HG03469 (cell line): Measurements from ENCODE around the gene SELENON.

Experiments
- ATAC-seq: cut with Tn5 transposase; IDR thresholded peaks from one replicate; pipeline ENCODE4 v1.9.1; 2021; ENCODE audit warnings: mild to moderate bottlenecking, moderate library complexity, moderate number of reproducible peaks; ENCODE audit not compliant: unreplicated experiment

SELENON gene

DNA sequence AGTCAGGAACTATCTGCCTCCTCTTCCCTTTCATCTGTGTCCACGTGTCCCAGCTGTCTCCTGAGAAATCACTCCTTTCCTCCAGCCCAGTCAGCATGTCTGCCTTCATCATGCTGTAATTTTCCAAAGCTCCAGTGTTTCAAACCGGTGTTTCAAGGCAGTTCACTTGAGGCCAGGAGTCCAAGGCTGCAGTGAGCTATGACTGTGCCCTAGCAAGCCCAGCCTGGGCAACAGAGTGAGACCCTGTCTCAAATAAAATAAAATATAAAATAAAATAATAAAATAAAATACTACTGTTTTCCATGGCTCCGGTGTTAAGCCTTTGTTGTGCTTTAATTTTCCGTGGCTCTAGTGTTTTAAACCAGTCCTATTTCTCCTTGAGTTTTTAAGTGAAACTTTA is 7.9 kb upstream of the SELENON start:
- no peak for ATAC-seq

- ATAC-seq: no peak
Measured at GRCh38 chr1:25793585-25794170, 6.3 kb upstream of the SELENON start.

DNA sequence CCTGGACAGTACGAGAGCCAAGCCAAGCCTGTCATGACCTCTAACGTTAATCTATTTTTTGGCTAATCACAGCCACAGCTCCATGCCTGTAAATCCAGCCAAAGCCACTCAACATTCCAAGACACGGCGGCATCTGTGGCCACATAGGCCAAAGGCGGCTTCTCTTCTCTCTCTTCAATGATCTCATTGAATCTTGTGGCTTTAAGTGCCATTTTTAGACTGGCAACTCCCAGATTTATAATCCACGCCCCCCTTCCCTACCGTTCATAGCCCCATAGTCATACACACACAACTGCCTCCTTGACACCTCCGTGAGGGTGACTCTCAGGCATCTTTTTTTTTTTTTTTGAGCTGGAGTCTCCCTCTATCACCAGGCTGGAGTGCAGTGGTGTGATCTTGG is 5.7 kb upstream of the SELENON start:
- no peak for ATAC-seq

DNA sequence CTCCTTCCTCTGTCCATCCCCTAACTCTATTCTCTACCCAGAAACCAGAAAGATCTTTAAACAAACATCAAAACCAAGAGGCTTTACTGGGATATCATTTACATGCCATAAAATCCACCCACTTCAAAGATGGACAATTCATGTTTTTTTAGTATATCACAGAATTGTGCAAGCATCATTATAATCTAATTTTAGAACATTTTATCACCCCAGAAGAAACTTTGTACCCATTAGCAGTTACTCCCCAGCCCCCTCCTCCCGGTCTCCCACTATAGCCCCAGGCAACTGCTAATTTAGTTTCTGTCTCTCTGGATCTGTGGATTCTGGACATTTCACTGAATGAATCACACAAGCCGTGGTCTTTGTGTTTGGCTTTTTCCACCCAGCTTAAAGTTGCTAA is 4.8 kb upstream of the SELENON start:
- ATAC-seq: no peak

DNA sequence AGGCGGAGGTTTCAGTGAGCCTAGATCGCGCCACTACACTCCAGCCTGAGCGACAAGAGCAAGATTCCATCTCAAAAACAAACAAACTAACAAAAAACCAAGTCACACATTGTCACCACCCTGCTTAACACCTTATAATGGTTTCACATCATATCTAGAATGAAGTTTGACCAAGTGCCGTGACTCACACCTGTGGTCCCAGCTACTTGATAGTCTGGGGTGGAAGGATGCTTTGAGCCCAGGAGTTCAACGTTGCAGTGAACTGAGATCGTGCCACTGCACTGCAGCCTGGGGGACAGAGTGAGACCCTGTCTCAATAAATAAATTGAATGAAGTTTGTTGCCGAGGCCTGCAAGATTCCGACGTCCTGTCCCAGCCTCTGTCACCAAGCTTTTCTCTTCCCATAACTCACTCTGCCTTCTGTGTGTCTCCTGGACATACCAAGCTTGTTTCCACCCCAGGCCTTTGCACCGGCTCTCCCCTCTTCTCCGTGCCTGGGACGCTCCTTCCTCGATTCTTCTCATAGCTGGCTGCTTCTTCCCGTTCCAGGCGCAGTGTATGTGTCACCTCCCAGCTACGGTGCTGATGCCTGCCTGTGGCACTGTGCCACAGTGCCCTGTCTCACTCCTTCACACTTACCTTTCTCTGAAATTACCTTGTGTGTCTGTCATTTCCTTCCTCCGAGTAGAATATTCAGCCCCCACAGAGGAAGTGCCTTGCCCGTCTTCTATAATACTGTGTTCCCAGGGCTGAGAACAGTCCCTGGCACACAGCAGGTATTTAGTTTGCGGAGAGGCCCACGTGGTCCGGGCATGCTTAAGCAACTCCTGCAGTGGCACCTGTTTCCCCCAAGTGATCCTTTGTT is 3.8 kb upstream of the SELENON start:
- no peak for ATAC-seq

DNA sequence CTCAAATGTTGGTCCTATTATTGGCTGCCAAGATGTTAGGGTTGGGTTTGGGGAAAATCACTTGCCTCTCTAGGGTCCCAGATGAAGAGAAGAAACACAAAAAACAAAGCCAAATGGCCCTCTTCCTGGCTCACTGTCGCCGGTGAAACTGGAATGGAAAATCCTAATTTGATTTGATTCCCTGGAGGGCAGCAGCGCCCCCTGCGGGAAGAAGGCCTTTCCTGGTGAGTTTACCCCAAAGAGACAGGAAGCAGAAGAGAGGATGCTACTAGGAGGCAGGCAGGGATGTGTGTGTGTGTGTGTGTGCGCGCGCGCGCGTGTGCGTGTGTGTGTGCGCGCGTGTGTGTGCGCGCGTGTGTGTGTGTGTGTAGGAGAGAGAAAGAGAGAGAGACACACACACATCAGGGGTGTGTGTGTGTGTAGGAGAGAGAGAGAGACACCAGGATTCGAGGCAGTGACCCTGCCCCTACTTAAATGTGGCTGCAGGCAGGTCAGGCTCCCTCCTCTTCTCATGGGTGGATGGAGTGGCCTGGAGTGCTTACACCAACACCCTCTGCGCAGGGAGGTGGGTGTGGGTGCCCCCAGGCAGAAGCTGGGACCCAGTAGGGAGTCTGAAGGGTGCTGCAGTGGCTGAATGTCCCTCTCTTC is 3.1 kb upstream of the SELENON start:
- no peak for ATAC-seq

DNA sequence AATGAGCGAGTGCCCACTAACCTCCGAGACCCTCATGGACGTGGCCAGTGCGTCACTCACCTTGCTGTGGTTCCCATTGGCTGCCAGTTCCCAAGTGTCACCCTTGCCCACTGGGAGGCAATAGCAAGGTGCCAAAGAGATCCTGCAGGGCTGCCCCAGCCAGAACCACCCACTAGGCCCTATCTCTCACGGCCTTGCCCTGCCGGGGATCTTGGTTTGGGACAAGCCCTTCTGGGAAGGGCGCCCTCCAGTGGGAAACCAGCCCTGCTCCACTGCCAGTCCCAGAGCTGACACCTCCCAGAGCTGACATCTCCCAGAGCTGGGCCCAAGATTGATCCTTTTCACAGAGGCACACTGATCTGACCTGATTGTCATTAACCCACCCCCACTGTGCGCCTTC is 2.1 kb upstream of the SELENON start:
- ATAC-seq: no peak

DNA sequence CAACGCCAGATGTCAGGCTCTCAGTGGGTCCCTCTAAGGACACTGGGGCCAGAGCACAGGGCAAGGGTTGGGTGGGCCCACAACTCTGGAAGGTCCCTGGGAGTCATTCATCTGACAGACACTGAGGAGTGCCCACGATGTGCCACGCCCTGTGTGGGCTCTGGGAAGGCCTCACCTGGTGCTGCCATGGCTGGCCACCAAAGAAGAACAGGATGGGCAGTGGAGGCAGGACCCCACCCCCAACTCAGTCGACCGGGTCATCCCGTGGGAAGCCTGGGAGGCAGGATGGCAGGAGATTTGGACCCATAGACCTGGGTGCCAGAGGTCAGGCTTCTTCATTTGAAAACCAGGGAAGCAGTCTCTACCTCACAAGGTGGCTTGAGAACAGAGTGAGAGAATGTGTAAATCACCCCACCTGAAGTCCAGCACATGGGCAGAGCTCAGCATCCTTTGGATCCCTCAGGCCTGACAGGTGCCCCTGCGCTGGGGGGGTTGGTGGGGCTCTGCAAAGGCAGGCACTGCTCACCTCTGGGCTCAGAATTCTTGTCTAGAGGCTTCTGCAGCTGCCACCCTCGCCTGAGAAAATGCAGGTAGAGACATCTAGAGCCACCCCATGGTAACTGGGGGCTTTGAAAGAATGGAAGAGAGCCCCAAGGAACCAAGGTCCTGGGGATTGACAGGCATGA is 1.2 kb upstream of the SELENON start:
- no peak for ATAC-seq

- ATAC-seq: no peak
Measured at GRCh38 chr1:25799352-25799934, 550 bp upstream of the SELENON start.

GRCh38 chr1:25800703-25801377 is 847 bp downstream of the SELENON start:
- no peak for ATAC-seq

GRCh38 chr1:25802915-25803314 is 2.9 kb downstream of the SELENON start:
- ATAC-seq: no peak

DNA sequence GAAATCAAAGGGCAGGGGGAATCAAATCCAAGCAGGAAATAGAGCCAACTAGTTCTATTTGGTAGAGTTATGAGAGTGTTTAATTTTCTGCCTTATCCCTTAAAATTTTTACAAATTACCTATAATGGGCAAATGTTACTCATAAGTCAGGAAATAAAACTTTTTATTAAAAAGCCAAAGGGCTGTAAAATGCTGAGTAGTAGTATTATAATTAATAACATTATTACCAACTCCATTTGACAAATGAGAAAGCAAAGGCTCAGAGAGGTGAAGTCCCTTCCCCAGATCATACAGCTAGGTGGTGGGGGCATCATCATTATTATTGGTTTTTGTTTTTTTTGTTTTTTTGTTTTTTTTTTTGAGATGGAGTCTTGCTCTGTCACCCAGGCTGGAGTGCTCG is 3.4 kb downstream of the SELENON start:
- no peak for ATAC-seq

- no peak for ATAC-seq
Measured at GRCh38 chr1:25804244-25804963, 4.4 kb downstream of the SELENON start.

- ATAC-seq: no peak
Measured at GRCh38 chr1:25804964-25805862, 5.2 kb downstream of the SELENON start.

DNA sequence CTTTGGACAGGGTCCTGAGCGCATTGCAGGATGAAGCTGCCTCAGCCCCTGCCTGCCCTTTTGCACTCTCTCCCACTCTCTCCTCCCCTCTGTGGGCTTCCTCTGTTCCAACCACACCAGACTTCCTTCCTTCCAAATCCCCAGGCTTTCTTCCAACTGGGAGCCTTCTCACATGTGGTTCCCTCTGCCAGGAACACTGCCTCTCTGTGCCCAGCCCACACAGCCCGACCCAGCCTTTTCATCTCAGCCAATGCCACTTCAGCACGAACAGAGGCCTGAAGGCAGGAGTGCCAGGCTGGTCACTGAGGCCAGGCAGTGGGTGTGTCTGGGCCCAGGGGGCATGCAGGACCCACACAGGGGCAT is 5.9 kb downstream of the SELENON start:
- no peak for ATAC-seq

- no peak for ATAC-seq
Measured at GRCh38 chr1:25806418-25806817, 6.4 kb downstream of the SELENON start.

DNA sequence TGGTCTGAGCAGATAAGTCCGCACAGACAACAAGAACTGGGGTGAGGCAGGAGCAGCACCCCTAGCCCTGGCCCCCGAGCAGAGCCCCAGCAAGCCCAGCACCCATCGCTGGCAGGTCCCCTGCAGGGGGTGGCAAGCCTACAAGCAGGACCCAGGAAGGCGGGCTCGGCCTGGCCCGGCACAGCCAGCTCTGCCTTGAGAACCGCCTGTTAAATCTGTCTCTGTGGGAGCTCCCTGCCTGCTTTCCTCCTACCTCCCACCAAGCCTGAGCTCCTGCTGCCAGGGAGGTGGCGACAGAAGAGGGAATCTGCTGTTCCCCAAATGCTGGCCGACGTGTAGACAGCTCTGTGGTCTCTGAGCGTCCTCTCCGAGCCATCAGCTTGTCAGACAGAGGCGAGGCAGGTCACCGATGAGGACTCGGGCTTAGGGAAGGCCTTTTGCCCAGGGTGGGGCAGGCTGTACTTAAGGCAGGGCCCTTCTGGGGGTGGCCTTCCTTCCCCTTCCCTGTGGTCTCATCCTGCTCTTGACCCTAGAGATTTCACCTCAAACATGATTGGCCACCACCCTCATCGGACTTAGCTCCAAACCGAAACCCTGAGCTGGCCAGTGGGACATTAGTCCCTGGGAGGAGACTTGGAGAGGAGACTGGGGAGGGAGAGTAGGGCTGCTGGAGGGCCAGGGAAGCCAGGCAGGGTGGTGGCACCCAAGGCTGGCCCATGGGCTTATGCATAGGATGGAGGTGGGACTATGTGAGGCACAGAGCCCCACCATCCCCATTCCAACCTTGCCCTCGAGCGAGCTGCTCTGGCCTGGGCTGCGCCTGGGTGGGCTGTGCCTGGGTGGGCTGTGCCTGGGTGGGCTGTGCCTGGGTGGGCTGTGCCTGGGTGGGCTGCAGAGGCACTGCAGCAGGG is 7.7 kb downstream of the SELENON start:
- ATAC-seq: no peak
